ENCODE data around the gene NR3C1.

The NR3C1 gene

GRCh38 chr5:143402553-143403333, 743 bp downstream of the NR3C1 start:
- ATAC-seq: peak; percentile 19
- TF ChIP-seq PATZ1 (CRISPR knock-in tag; IDR thresholded peaks at IDR 0.05; ENCODE audit: borderline replicate concordance) (no peak), SNAI2 (CRISPR knock-in tag; IDR thresholded peaks at IDR 0.05) (no peak), PPARA (CRISPR knock-in tag; IDR thresholded peaks at IDR 0.05; ENCODE audit: borderline replicate concordance) (no peak), CSRNP3 (CRISPR knock-in tag; IDR thresholded peaks at IDR 0.05) (no peak), TOX (CRISPR knock-in tag; IDR thresholded peaks at IDR 0.05; ENCODE audit: borderline replicate concordance) (no peak), POU6F1 (CRISPR knock-in tag; IDR thresholded peaks at IDR 0.05; ENCODE audit: borderline replicate concordance, low read depth) (no peak), ARNTL (CRISPR knock-in tag; IDR thresholded peaks at IDR 0.05; ENCODE audit: borderline replicate concordance, low read depth) (no peak), ZNF8 (CRISPR knock-in tag; IDR thresholded peaks at IDR 0.05) (no peak), TSHZ2 (CRISPR knock-in tag; IDR thresholded peaks at IDR 0.05) (no peak), GLIS3 (CRISPR knock-in tag; IDR thresholded peaks at IDR 0.05) (no peak), ZNF565 (CRISPR knock-in tag; conservative IDR thresholded peaks at IDR 0.05; ENCODE audit: low read depth) (no peak), ZNF70 (CRISPR knock-in tag; IDR thresholded peaks at IDR 0.05) (no peak), ZFP30 (CRISPR knock-in tag; IDR thresholded peaks at IDR 0.05) (no peak), CREB5 (CRISPR knock-in tag; IDR thresholded peaks at IDR 0.05; ENCODE audit: low read depth) (no peak), OSR1 (CRISPR knock-in tag; IDR thresholded peaks at IDR 0.05) (no peak), RARB (CRISPR knock-in tag; IDR thresholded peaks at IDR 0.05) (no peak), ZFP3 (CRISPR knock-in tag; IDR thresholded peaks at IDR 0.05) (no peak), ZC3H10 (CRISPR knock-in tag; IDR thresholded peaks at IDR 0.05) (no peak)

GRCh38 chr5:143402017-143402552, 1.4 kb downstream of the NR3C1 start:
- TF ChIP-seq ZNF8 (CRISPR knock-in tag; IDR thresholded peaks at IDR 0.05) (no peak), BACH2 (CRISPR knock-in tag; IDR thresholded peaks at IDR 0.05; ENCODE audit: borderline replicate concordance) (no peak), RARB (CRISPR knock-in tag; IDR thresholded peaks at IDR 0.05) (no peak), ZNF70 (CRISPR knock-in tag; IDR thresholded peaks at IDR 0.05) (no peak), TSHZ2 (CRISPR knock-in tag; IDR thresholded peaks at IDR 0.05) (no peak), ZFP30 (CRISPR knock-in tag; IDR thresholded peaks at IDR 0.05) (no peak), CREB5 (CRISPR knock-in tag; IDR thresholded peaks at IDR 0.05; ENCODE audit: low read depth) (no peak), ARNTL (CRISPR knock-in tag; IDR thresholded peaks at IDR 0.05; ENCODE audit: borderline replicate concordance, low read depth) (no peak), TOX (CRISPR knock-in tag; IDR thresholded peaks at IDR 0.05; ENCODE audit: borderline replicate concordance) (no peak), OSR1 (CRISPR knock-in tag; IDR thresholded peaks at IDR 0.05) (no peak)
- ATAC-seq: no peak

Measured in SK-N-SH treated with all-trans-retinoic acid at 6 μM for 48 hours (cell line).